ENCODE results near the gene C1orf210. TPM values are rescaled to one million over a fixed set of nuclear protein-coding genes. Genes with fewer than 3 reads are reported as not detected.

C1orf210 gene
- total RNA-seq, 1 experiment from 2014 or later = 7.6 TPM

DNA sequence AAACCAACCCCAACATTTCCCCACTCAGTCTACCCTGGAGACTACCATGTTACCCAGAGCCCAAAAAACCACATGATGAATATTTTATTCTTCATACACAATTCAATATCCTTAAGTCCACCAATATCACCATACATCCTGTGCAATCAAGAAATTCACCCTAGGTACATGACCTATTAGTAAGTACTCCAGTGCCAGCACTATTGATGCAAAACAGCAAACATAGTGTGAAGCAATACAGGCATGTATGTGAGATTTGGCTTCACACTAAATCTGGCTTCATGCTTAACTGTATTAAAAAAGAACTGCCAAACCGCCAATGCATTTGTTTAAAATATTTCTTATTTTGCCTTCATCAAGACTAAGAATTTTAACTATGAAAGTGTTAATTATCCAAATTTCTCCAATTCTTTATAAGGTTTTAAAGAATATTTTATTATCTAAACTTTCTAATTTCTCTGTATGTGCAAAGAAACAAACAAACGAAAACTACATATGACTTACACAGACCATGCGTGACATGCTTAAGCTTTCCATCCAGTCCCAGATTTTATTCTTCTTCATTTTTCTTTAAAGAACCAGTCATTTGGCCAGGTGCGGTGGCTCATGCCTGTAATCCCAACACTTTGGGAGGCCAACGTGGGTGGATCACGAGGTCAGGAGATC is 38.0 kb downstream of the C1orf210 start:
- Histone ChIP-seq H3K27me3 (ENCODE audit: insufficient read depth, low read length) (no peaks in the 10 kb centered on the region), H2AFZ (ENCODE audit: low read depth, low read length, poor library complexity, severe bottlenecking) (no peak overlapping the region), H3K4me3 (replicated peaks in 1 of 2; ENCODE audit: low read depth in 1 of 2, low read length in 2 of 2) (no peak overlapping the region), H3K9me3 (ENCODE audit: control insufficient read depth in 1 of 2, insufficient read depth in 1 of 2, low read depth in 1 of 2, low read length in 2 of 2) (peaks cover 0 to 11% of the 10 kb centered on the region in 2 experiments; a peak in 1 of 4 replicates), H3K4me2 (ENCODE audit: low read length) (no peak overlapping the region), H3K36me3 (ENCODE audit: control insufficient read depth in 1 of 2, insufficient read depth in 2 of 2, low read length in 2 of 2) (no peaks in the 10 kb centered on the region), H3K79me2 (ENCODE audit: insufficient read depth, low read length) (no peaks in the 10 kb centered on the region), H3K9ac (ENCODE audit: low read length) (no peak overlapping the region), H3K27ac (ENCODE audit: low read depth, low read length) (no peak overlapping the region), H3K9me2 (ENCODE audit: insufficient read depth) (no peaks in the 10 kb centered on the region), H3K4me1 (ENCODE audit: control insufficient read depth in 1 of 2, insufficient read depth in 2 of 2, low read length in 2 of 2) (no peaks in the 10 kb centered on the region), H4K20me1 (ENCODE audit: insufficient read depth) (no peaks in the 10 kb centered on the region)
- POLR2A ChIA-PET = no interaction called here
- RAD21 ChIA-PET (ENCODE audit: low non-redundant PET in 1 of 2, low total read pairs in 2 of 2, uncharacterized antibody in 2 of 2, unreplicated experiment in 2 of 2) = no interaction called here
- DNase-seq (ENCODE audit: low read depth, low spot score) = no peak
- no TSS peak for BruUV-seq (replicated peaks)
- CTCF ChIA-PET = no interaction called here
- intact Hi-C loops (cut with micrococcal nuclease) = no loop called here
- TF ChIP-seq CBX3 (IDR thresholded peaks at IDR 0.05; ENCODE audit: low read depth) (peak; percentile 77), EZH2 (IDR thresholded peaks at IDR 0.05) (no peak), REST (IDR thresholded peaks at IDR 0.05; ENCODE audit: low read depth) (no peak), POLR2AphosphoS5 (IDR thresholded peaks at IDR 0.05; ENCODE audit: low read depth, low read length) (no peak)
- ATAC-seq = no peak
